HG03520 (cell line): ENCODE results near the gene ZAR1L.
A peak's percentile ranks its signal among the peaks of the same experiment; 100 is the strongest.
"Not testable (repeated sequence)": the region's sequence is repeated elsewhere in the genome, so short reads cannot be mapped to it uniquely, and the experiment has no call there.

Source experiments
- ATAC-seq: cut with Tn5 transposase; IDR thresholded peaks from one replicate; pipeline ENCODE4 v1.9.1; 2021; ENCODE audit warnings: mild to moderate bottlenecking, moderate library complexity; ENCODE audit not compliant: unreplicated experiment

ZAR1L gene, protein sequence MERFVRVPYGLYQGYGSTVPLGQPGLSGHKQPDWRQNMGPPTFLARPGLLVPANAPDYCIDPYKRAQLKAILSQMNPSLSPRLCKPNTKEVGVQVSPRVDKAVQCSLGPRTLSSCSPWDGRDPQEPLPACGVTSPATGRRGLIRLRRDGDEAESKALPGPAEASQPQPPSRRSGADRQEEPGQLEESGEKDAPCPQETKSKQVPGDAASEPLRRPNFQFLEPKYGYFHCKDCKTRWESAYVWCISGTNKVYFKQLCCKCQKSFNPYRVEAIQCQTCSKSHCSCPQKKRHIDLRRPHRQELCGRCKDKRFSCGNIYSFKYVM

DNA sequence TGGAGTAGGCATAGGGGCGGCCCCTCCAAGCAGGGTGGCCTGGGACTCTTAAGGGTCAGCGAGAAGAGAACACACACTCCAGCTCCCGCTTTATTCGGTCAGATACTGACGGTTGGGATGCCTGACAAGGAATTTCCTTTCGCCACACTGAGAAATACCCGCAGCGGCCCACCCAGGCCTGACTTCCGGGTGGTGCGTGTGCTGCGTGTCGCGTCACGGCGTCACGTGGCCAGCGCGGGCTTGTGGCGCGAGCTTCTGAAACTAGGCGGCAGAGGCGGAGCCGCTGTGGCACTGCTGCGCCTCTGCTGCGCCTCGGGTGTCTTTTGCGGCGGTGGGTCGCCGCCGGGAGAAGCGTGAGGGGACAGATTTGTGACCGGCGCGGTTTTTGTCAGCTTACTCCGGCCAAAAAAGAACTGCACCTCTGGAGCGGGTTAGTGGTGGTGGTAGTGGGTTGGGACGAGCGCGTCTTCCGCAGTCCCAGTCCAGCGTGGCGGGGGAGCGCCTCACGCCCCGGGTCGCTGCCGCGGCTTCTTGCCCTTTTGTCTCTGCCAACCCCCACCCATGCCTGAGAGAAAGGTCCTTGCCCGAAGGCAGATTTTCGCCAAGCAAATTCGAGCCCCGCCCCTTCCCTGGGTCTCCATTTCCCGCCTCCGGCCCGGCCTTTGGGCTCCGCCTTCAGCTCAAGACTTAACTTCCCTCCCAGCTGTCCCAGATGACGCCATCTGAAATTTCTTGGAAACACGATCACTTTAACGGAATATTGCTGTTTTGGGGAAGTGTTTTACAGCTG lies at the start of gene ZAR1L, which contains the start of gene BRCA2:
ZAR1L (minus strand) TSS at position 126 of the 790 bp plus-strand sequence. CDS start 3,438 bp downstream, outside the sequence.
BRCA2 (plus strand) TSS at position 271 of the 790 bp plus-strand sequence. CDS start 953 bp downstream, outside the sequence.
- ATAC-seq, result peak; percentile 91

DNA sequence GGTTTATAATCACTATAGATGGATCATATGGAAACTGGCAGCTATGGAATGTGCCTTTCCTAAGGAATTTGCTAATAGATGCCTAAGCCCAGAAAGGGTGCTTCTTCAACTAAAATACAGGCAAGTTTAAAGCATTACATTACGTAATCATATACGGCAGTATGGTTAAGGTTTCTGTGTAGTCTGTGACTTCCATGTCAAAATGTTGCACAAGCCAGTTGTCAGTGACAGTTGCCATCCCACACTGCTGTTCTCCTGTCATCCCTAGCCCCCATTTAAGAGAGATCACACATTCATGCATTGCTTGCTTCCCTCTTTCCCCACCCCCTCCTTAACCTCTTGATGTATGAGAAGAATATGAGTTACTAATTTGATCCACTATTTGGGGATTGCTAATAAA lies 47.4 kb upstream of the ZAR1L start:
- ATAC-seq, result no peak

DNA sequence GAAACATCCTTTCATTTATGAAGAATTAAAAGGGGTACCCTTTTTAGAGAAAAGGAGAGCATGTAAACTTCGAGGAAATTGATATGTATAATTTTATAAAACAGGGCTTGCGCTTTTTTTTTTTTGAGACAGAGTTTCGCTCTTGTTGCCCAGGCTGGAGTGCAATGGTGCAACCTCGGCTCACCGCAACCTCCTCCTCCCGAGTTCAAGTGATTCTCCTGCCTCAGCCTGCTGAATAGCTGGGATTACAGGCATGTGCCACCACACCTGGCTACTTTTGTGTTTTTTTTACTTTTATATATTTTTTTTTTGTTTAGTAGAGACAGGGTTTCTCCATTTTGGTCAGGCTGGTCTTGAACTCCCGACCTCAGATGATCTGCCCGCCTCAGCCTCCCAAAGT lies 40.8 kb upstream of the ZAR1L start:
- not testable (repeated sequence) for ATAC-seq

DNA sequence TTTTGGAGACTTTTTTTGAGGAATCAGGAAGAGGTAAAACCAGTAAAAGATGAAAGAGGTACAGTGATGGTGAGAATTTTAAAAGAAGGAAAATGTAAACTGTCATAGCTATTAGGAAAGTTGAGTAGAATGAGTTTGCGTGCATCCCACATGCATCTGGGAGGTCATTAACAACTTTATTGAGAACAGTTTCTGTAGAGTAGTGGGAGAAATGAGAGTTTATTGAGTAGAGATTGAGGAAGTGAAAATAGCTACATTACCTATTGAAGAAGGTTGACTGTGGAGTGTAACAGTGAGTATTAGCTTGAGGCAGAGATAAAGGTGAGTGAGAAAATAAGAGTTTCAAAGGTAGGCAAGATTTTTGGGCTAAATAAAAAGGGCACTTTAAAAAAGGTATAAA lies 38.9 kb upstream of the ZAR1L start:
- ATAC-seq, result no peak

DNA sequence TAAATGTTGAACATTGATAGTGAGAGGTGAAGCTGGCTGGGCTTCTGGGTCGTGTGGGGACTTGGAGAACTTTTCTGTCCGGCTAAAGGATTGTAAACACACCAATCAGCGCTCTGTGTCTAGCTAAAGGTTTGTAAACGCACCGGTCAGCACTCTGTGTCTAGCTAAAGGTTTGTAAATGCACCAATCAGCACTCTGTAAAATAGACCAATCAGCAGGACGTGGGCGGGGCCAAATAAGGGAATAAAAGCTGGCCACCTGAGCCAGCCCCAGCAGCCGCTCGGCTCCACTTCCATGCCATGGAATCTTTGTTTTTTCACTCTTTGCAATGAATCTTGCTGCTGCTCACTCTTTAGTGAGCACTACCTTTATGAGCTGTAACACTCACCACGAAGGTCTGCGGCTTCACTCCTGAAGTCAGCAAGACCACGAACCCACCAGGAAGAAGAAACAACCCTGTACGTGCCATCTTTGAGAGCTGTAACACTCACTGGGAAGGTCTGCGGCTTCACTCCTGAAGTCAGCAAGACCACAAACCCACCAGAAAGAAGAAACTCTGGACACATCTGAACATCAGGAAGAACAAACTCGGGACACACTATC lies 35.8 kb upstream of the ZAR1L start:
- ATAC-seq, result not testable (repeated sequence)

DNA sequence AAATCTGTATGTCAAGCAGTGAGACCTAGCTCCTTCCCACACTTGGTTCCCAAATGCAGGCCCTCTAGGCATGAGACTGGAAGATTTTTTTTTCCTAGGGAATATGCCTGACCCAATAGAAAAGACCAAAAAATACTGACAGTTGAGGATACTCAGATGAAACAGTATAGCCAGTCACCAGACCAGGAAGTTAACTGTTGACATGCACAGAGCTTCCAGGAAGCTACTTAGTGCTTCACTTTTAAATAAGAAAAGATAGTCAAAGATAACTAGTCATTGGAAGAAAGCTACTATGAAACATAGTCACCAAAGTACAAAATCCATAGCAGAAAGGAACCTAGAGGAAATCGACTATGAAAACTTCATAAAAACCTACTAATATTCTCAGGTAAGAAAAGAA lies 32.5 kb upstream of the ZAR1L start:
- no peak for ATAC-seq

DNA sequence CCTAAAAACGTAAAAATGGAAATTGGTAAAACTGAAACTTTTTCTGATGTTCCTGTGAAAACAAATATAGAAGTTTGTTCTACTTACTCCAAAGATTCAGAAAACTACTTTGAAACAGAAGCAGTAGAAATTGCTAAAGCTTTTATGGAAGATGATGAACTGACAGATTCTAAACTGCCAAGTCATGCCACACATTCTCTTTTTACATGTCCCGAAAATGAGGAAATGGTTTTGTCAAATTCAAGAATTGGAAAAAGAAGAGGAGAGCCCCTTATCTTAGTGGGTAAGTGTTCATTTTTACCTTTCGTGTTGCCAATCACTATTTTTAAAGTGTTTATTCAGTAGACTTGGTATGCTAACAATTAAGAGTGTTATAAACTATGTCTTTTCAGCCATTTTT lies 25.8 kb upstream of the ZAR1L start:
- no peak for ATAC-seq

DNA sequence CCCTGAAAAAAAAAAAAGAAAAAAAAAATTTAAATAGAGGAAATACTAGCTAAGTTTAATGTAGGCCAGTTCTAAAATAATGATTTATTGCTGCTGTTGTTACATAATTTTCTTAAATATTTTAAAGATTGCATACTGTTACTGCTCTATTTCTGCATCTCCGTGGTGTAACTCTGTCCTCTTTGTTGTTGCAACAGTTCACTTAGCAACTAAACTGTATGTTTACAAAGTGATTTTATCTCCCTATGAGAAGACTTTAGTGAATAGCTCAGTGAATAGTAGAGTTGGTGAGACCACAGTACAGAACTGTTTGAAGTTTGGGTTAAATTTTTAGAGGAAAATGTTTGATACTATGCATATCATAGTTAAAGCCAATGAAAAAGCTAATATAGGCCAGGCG lies 19.5 kb upstream of the ZAR1L start:
- no peak for ATAC-seq

DNA sequence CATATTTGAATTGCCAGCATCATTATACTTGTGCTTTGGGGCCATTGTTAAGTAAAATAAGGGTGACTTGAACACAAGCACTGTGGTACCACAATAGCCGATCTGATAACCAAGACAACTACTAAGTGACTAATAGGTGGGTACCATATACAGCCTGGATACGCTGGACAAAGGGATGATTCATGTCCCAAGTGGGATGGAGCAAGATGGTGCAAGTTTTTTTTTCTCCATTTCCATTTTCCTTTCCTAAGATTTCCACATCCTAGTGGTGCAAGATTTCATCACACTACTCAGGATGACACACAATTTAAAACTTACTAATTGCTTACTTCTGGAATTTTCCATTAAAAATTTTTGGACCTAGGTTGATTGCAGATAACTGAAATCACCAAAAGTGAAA lies 15.3 kb upstream of the ZAR1L start:
- no peak for ATAC-seq

DNA sequence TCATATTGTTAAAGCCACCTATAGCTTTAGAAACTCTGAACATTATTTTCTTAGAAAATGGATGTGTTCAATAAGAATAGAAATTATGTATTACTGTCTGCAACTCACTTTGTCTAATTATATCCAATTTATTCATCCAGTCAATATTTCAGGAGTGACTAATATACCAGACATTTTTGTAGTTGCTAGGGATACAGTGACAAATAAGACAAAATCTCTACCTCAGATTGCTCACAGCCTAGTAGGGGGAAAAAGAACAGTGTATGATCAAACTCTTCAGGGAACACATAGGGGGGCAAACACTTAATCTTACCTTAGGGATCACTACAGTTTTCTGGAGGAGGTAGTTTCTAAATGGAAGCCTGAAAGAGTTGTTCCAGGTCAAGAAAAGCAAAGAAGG lies 8.7 kb upstream of the ZAR1L start:
- no peak for ATAC-seq

DNA sequence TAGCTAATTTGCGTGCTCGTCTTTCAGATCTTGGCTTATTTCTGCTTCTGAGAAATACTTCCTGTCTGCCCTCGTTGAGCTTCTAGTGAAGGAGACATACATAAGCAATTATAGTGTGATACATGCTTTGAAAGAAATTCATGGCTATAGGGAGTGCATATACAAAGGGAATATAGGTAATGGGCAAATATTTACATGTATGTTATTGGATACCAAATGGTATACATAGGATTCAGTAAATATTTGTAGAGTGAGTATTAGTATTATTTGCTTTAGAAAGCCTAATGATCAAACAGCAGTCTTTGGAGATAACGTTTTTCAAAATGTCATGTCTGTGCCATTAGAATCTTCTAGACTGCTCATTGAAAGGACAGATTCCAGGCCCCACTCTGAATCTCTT lies 5.4 kb upstream of the ZAR1L start:
- no peak for ATAC-seq

DNA sequence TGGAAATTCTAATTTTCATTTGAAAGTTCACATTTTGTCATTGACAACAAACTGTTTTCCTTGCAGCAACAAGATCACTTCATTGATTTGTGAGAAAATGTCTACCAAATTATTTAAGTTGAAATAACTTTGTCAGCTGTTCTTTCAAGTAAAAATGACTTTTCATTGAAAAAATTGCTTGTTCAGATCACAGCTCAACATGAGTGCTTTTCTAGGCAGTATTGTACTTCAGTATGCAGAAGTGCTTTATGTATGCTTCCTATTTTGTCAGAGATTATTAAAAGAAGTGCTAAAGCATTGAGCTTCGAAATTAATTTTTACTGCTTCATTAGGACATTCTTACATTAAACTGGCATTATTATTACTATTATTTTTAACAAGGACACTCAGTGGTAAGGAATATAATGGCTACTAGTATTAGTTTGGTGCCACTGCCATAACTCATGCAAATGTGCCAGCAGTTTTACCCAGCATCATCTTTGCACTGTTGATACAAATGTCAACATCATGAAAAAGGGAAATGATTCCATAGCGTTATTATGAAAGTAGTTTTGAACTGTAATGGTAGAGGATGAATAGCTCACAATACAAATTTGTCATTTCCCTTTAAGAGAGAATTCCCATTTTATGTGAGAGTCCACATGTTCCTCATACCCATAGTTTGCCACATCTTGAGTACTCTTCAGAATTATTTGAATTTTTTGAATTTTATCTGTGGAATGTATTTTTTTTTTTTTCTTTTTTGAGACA lies 2.7 kb upstream of the ZAR1L start:
- ATAC-seq, result no peak

DNA sequence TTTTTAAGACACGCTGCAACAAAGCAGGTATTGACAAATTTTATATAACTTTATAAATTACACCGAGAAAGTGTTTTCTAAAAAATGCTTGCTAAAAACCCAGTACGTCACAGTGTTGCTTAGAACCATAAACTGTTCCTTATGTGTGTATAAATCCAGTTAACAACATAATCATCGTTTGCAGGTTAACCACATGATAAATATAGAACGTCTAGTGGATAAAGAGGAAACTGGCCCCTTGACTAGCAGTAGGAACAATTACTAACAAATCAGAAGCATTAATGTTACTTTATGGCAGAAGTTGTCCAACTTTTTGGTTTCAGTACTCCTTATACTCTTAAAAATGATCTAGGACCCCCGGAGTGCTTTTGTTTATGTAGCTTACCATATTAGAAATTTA lies 1.3 kb upstream of the ZAR1L start:
- no peak for ATAC-seq

DNA sequence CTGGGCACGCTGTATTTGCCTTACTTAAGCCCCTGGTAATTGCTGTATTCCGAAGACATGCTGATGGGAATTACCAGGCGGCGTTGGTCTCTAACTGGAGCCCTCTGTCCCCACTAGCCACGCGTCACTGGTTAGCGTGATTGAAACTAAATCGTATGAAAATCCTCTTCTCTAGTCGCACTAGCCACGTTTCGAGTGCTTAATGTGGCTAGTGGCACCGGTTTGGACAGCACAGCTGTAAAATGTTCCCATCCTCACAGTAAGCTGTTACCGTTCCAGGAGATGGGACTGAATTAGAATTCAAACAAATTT lies 821 bp upstream of the ZAR1L start:
- ATAC-seq, result peak; percentile 44

DNA sequence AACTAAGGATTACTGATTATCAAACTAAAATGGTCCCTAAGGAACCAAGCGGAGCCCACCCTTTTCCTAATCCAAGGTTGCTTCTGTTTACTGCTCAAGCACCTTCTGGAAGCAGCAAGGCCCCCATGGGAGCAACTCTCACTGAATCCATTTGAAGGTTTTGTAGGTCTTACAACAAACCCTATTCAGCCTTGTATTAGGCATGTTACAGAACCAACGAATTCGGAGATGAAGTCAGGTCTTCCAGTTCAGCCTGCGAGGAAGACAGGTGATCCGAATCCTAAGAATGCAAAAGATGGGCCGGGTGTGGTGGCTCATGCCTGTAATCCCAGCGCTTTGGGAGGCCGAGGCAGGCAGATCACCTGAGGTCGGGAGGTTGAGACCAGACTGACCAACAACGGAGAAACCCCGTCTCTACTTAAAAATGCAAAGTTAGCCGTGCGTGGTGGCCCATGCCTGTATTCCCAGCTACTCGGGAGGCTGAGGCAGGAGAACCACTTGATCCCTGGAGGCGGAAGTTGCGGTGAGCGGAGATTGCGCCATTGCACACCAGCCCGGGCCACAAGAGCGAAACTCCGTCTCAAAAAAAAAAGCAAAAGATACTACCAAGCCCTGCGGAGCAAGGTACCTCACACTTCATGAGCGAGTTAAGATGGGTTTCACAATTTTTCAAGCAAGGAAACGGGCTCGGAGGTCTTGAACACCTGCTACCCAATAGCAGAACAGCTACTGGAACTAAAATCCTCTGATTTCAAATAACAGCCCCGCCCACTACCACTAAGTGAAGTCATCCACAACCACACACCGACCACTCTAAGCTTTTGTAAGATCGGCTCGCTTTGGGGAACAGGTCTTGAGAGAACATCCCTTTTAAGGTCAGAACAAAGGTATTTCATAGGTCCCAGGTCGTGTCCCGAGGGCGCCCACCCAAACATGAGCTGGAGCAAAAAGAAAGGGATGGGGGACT lies 609 bp downstream of the ZAR1L start:
- peak; percentile 21 for ATAC-seq

DNA sequence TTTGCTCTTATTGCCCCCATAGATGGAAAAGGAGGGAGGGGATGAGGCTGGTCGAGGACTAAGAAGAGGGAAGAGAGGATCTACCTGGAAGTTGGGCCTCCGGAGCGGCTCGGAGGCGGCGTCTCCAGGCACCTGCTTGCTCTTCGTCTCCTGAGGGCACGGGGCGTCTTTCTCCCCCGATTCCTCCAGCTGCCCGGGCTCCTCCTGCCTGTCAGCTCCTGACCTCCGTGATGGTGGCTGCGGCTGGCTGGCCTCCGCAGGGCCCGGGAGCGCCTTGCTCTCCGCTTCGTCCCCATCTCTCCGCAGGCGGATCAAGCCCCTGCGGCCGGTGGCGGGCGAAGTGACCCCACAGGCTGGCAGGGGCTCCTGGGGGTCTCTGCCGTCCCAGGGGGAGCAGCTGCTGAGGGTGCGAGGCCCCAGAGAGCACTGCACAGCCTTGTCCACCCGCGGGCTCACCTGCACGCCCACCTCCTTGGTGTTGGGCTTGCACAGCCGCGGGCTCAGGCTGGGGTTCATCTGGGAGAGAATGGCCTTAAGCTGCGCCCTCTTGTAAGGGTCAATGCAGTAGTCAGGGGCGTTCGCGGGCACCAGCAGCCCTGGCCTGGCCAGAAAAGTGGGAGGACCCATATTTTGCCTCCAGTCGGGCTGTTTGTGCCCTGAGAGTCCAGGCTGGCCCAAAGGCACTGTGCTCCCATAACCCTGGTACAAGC lies 3.8 kb downstream of the ZAR1L start:
- no peak for ATAC-seq

DNA sequence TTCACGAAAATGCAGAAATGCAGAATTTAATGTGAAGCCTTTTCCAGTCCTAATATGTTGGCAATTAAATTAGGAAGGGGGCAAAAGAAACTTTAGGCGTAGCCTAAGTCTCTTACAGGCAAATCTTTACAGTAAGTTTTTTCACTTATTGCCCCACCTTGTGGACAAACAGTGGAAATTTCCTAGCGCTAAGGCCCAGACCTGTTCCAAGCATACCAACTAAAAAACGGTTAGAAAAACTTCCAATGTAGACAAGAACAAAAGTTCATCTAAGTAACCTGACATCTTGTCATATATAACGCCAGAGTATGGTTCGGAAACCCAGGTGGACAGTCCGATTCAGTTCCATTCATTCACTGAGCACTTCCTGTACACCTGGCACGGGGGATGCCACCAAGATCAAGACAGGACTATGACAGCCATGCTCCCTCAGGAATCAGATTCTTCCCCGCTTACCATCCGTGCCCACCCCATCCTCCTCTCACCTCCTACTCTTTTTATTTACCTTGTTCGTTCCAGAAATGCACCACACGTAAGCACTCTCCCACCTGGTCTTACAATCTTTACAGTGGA lies 4.9 kb downstream of the ZAR1L start:
- peak; percentile 62 for ATAC-seq

DNA sequence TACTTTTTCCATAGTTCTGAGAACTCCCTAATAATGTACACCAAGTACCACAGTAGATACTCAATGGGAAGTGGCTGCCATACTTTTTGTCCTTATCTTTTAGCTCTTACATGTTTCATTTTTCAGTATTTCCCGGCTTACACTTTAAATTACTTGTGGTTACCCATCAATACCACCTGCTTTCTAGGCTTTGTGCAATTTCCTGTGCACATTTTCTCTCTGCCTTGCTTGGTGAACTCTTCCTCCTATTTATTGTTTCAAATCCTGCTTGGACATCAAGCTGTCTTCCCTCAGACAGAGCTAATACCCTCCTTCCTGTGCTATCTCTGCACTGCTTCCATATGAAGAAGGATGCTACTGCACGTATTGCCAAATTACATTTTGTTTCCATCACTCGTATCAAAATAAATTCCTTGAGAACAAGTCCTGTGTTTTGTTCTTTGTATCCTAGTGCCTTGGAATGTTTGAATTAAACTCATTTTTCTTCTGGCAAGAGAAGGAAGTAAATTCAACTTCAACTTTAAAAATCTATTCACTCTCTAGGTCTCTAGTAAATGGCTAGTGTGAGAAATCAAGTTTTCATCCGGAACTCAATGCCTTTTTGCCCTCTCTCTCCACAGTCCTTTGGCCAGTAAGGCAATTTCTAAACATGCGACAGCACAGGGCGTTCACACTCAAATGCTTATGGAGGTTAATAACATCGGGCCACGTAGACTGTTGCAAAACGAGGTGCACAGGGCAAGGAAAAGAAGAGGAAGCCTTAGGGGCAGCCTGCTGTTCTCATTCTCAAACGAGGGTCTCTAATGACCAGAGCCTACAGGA lies 5.6 kb downstream of the ZAR1L start:
- peak; percentile 19 for ATAC-seq
